D721Med (cell line): ENCODE measurements around the gene S1PR4.
"Not testable (repeated sequence)": the region's sequence is repeated elsewhere in the genome, so short reads cannot be mapped to it uniquely, and the experiment has no call there.

Experiments
- DNase-seq: peaks from one replicate; pipeline ENCODE4 v3.0.0; 2011; ENCODE audit warnings: low spot score; ENCODE audit not compliant: insufficient read length
- FAIRE-seq: peaks from 2 replicates; lab custom pipeline; 2011; peaks lifted over from hg19 to GRCh38; lab: Jason Lieb, UNC
- TF ChIP-seq, protein P1 (sequence below): IDR thresholded peaks from 2 replicates; pipeline ENCODE4 v1.5.1; 2012; ENCODE audit warnings: mild to moderate bottlenecking, control low read depth; ENCODE audit not compliant: insufficient read depth; ENCODE audit errors: missing control alignments

S1PR4 gene

DNA sequence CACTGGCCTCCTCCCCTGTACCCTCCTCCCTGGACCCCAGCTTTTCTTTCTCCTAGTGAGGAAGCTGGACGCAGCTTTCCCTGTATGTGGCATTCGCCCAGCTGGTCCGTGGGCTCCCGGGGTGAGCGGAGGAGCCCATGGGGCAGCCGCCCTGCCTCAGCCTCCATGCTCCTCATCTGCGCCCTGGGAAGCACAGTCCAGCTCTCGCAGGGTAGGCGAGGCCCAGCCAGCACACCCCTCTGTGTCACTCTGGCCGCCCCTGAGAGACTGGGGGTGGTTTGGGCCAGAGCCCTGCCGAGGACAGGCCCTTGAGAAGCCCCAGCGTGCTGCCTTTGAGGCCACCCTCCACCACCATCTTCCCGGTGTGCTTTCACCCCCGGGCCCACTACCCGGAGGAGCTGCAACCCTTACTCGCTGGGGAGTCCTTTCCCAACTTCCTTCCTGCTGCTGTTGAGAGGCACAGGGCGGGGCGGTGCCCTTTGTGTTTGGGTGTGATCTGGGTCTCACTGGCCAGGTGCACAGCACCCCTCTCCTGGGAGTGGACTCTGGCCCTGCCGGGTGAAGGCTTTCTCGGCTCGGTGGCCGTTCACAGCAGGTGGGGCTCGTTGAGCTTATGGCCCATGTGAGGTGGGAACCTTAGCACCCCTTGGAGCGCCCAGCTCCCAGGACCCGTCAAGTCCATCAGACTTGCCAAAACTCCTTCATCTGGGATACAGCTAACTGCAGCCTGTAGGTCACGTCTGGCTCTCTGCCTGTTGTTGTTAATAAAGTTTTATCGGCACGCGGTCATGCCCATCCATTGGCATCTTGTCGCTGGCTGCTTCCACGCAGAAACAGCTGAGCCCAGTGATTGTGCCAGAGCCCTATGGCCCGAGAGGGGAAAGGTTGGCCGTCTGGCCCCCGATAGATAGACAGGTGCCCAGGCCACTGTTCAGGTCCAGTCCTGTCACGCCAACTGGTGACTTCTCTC is 10.3 kb downstream of the S1PR4 start:
- no peak for FAIRE-seq
- DNase-seq, result no peak
- TF ChIP-seq, protein P1, sequence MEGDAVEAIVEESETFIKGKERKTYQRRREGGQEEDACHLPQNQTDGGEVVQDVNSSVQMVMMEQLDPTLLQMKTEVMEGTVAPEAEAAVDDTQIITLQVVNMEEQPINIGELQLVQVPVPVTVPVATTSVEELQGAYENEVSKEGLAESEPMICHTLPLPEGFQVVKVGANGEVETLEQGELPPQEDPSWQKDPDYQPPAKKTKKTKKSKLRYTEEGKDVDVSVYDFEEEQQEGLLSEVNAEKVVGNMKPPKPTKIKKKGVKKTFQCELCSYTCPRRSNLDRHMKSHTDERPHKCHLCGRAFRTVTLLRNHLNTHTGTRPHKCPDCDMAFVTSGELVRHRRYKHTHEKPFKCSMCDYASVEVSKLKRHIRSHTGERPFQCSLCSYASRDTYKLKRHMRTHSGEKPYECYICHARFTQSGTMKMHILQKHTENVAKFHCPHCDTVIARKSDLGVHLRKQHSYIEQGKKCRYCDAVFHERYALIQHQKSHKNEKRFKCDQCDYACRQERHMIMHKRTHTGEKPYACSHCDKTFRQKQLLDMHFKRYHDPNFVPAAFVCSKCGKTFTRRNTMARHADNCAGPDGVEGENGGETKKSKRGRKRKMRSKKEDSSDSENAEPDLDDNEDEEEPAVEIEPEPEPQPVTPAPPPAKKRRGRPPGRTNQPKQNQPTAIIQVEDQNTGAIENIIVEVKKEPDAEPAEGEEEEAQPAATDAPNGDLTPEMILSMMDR, result no peak

DNA sequence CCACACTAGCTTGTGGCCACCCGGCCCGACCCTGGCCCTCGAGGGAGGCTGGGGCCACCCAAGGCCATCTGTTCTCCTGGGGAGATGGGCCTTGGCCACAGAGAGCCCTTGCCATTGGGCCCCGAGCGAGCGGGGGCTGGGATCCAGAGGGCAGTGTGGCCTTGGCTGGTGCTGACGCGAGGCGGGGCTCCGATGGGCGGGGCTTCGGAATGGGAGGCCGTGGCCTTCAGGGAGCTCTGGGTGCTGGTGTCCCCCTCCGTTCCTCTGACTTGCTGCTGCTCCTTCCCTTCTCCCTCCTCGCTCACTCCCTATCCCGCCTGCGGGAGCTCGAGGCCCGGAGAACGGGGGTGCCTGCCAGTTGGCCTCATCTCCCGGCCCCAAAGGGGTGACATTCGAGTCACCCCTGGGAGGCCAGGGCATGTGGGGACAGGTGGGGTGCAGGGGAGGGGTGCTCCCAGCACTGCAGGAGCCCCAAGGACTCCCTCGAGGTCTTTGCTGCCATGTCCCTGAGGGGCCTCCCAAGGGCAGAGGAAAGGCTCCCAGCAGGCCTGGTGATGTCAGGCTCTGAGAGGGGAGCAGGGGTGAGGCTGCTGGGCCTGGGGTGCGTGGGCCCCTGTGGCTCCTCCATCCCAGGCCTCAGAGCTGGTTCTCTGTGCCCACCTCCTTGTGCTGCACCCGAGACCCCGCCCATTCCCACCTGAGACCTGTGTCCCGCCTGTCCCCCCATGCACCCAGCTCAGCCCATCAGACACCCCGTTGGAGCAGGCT is 11.3 kb downstream of the S1PR4 start:
- DNase-seq (no peak), FAIRE-seq (no peak)
- TF ChIP-seq, protein P1, result no peak

DNA sequence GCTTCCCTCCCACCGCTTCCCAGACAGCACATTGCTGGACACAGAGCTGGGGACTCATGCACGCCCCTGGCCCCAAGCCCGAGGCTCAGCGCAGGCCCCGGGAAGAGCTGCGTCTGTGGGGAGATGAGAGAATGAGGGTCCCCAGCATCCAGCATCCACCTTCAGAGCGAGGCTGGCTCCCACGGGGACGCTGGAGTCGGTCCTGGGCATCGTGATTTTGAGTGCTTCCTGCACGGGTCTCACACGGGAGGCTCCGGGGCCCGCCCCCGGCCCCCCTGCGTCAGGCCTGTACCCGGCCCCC is 11.9 kb downstream of the S1PR4 start:
- no peak for FAIRE-seq
- no peak for DNase-seq
- TF ChIP-seq, protein P1, result no peak

DNA sequence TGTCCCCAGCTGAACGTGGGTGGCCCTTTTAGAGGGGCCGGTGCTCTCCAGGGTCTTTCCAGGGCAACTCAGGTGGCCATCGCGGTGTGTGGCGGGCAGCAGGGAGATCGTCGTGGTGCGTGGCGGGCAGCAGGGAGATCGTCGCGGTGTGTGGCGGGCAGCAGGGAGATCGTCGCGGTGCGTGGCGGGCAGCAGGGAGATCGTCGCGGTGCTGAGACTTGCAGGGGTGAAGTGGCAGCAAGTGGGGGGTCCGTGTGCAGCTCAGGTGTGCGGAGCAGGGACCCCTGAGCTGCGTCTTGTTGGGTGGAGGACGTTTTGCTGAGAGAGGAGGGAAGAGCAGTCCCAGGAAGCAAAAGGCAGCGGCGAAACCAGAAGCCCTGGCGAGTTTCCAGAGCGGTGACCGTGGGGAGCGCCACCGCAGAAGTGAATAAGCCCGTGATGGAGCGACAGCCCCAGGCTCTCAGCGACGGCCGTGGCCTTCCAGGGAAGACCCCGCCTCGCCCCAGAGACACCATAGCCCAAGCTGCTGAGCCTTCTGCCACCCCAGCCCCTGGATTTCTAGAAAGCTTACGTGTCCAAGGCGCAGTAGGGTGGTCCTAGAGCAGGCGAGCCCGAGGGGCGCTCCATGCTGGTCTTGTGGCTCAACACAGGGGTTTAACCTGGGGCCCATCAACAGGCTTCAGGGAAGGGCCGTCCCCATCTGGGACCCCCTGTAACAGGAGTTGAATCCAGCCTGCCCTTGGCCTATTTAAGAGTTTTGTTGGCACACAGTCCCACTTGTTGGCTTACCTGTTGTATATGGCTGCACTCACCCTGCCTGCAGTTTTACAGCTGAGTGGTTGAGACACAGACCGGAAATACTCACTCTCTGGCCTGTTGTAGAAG is 12.6 kb downstream of the S1PR4 start:
- no peak for FAIRE-seq
- no peak for DNase-seq
- TF ChIP-seq, protein P1, result no peak

DNA sequence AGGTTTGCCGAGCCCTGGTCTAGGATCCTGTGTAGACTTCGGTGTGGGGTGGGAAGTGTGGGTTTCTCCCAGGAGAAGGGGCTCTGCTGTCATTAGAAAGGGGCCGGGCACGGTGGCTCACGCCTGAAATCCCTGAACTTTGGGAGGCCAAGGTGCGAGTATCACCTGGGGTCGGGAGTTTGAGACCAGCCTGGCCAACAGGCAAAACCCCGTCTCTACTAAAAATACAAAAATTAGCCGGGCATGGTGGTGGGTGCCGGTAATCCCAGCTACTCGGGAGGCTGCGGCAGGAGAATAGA is 13.2 kb downstream of the S1PR4 start:
- DNase-seq, FAIRE-seq: not testable (repeated sequence)

DNA sequence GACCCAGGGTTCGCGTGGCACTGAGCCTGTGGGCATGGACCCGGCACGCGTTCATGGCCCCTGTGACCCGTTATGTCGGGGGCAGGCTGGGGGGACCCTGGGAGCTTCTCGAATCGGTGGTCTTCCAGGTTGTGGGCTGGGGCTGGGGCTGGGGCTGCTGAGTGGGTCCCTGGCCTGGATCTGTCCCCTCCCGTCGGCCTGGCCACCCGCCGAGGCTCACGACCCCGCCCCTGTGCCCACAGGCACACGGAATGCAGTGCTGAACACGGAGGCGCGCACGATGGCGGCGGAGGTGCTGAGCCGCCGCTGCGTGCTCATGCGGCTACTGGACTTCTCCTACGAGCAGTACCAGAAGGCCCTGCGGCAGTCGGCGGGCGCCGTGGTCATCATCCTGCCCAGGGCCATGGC is 13.7 kb downstream of the S1PR4 start:
- no peak for FAIRE-seq
- TF ChIP-seq, protein P1, result no peak
- no peak for DNase-seq

DNA sequence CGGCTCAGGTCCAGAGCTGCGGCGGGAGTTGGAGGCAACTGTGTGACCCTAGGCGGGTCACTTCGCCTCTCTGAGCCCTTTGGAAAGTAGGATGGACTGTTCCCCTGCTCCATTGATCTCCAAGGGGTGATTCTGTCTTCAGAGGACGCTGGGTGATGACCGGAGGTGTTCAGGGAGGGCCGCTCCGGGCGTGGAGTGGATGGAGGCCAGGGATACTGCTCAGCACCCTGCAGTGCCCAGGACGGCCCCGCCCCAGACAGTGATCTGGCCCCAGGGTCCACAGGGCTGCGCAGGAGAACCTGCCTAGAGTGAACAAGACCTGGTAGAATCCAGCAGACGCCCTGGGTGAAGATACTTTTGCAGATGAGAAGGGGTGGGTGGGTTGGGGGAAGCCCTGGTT is 14.1 kb downstream of the S1PR4 start:
- no peak for DNase-seq
- TF ChIP-seq, protein P1, result no peak
- FAIRE-seq, result no peak
